ENCODE measurements around the gene PTK7.

PTK7 gene

DNA sequence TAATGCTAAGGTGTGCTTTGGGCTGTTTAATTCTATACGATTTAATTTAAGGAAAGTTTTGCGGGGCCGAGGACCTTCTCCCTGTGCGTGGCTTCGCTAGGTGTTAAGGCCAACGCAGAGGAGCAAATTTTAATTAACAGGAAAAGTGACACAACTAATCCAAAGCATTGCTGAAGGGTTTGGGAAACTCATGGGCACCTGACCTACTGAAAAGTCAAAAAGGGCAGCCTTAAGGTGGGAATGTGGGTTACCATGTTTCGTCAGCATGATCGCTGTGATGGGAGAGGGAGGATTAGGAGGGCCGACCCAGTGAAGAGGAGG, 105.5 kb downstream of the PTK7 start:
- no peak for DNase-seq

DNA sequence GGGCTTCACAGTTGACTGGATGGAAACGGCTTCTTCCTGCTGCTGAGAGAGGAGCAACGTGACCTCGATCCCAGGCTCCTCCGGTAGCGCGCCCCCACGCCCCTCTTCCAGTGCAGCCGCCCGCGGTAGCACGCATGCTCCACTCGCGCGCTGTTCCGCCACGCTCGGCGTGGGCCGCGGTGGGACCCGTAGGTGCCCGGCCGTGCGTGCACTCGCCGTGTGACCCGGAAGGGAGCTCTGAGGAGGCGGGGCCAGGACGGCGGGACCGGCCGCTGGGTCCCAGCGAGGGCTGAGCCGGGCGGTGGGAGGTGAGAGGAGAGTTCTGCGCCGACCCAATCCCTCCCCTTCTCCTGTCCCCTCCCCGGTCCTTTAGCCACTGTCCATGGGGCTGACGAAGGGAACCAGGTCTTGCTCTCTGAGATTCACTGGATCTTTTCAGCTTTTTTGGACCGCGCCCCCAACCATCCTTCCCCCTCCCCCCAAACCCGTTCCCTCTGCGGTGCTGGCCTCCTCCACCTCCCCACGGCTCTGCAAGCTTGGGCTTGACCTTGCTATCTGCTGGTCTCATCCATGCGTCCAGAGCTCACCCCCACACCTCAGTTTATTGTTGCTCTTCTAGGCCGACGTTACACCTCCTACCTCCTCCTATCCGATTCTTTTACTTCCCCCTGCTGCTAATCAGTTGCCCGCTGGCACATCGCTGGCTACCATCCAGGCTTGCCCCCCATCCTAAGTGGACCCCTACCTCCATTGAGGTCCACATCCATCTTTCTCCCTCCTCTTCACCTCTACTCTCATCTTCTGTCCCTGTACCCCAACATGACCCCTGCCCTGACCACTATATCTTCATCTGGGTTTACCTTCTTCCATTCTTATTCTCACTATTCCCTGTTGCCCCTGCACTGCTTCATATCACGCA, 106.1 kb downstream of the PTK7 start, which contains the start of gene CUL9:
Gene CUL9, plus strand, starts transcription at position 255 of the 919 bp plus-strand sequence. CDS start 2,115 bp downstream, outside the sequence.
- peak in 1 of 2 experiments; percentile 71 for DNase-seq

DNA sequence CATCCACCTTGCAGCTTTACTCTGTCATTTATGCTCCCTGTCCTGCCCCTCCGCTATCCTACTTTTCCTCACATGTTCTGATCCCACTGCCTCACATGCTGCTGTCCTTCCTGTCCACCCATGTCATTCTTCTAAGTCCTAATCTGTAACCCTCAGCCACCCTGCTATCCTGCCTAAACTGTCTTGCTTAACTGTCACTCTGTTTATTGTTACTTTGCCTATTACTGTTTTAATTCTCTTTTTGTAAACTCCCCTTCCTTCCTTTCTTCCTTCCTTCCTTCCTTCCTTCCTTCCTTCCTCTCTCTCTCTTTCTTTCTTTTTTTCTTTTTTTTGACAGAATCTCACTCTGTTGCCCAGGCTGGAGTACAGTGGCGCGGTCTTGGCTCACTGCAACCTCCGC, 107.3 kb downstream of the PTK7 start:
- DNase-seq: no peak

DNA sequence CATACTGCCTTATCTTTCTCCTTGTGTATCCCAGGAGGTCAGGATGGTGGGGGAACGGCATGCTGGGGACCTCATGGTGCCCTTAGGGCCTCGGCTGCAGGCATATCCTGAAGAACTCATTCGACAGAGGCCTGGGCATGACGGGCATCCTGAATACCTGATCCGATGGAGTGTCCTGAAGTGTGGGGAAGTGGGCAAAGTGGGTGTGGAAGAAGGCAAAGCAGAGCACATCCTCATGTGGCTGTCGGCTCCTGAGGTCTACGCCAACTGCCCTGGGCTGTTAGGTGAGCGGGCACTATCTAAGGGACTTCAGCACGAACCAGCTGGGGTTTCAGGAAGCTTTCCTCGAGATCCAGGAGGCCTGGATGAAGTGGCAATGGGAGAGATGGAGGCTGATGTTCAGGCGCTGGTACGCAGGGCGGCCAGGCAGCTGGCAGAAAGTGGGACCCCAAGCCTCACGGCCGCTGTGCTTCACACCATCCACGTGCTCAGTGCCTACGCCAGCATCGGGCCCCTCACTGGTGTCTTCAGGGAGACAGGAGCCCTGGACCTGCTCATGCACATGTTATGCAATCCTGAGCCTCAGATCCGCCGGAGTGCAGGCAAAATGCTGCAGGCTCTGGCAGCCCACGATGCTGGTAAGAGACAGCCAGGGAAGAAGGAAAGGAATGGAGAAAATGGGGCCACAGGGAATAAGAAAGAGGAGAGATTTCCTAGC, 108.3 kb downstream of the PTK7 start:
- no peak for DNase-seq

DNA sequence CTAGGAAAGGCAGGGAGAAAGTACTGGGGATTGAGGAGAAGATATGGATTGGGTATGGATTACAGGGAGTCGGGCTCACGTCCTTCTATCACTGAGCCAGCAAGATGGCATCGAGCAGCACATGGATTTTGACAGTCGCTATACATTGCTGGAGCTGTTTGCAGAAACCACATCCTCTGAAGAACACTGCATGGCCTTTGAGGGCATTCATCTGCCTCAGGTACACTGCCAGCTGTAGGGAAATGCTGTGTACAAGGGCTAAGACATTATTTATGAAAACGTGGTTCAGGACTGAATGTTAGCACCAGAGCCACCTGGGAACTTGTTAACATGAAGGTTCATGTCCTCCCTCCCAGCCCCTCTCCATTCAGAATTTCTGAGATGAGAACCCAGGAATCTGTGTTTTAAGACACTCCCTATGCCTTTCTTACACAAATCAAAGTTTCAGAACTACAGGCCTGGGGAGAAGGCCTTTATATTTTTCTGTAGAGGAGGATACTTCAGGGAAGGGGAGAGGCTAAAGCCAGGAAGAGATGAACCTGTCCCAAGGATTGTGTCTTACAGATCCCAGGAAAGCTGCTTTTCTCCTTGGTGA, 109.4 kb downstream of the PTK7 start:
- no peak for DNase-seq

DNA sequence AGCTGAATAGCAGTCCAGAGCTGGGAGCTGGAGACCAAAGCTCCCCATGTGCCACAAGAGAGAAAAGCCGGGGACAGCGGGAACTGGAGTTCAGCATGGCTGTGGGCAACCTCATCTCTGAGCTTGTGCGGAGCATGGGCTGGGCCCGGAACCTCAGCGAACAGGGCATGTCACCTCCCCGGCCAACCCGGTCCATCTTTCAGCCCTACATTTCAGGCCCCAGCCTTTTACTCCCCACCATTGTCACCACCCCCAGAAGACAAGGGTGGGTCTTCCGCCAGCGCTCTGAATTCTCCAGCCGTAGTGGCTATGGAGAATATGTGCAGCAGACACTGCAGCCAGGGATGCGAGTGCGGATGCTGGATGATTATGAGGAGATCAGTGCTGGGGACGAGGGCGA, 109.9 kb downstream of the PTK7 start:
- DNase-seq: no peak

DNA sequence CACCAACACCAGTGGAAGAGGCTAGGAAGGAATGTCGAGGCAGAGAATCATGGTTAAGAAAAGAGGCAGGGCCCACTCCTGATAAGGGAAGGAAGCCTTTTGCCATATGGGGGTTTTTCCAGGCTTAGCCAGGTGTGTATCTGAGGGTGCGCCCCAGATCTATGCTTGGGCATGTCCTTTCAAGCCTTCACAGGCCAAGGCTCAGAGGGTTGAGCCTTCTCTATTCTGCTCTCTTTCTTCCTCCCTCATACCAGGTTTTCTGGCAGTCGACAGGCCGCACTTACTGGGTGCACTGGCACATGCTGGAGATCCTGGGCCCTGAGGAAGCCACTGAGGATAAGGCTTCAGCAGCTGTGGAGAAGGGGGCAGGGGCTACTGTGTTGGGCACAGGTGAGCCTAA, 110.6 kb downstream of the PTK7 start:
- no peak for DNase-seq

DNA sequence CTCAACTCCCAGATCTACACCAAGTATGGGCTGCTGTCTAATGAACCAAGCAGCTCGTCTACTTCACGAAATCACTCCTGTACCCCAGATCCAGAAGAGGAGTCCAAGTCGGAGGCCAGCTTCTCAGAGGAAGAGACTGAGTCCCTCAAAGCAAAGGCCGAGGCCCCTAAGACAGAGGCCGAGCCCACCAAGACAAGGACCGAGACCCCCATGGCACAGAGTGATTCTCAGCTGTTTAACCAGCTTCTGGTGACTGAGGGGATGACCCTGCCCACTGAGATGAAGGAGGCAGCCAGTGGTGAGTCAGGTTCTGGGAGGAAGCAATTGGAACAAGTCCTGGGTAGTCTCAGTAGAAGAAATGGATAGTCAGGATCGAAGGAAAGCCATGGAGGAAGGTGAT, 111.7 kb downstream of the PTK7 start:
- no peak for DNase-seq

DNA sequence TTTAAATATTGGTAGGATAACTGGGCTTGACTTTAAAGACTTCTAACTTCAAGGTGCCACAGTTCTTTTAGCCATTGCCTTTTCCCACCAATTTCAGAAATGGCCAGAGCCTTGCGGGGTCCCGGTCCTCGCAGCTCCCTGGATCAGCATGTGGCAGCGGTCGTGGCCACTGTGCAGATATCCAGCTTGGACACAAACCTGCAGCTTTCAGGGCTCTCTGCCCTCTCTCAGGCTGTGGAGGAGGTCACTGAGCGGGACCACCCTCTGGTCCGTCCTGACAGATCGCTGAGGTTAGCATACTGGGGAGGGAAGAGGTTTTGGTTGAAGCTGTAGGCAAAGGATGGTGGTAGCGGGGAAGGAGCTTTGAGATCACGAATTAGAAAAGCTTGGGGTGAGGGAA, 112.3 kb downstream of the PTK7 start:
- DNase-seq: no peak

DNA sequence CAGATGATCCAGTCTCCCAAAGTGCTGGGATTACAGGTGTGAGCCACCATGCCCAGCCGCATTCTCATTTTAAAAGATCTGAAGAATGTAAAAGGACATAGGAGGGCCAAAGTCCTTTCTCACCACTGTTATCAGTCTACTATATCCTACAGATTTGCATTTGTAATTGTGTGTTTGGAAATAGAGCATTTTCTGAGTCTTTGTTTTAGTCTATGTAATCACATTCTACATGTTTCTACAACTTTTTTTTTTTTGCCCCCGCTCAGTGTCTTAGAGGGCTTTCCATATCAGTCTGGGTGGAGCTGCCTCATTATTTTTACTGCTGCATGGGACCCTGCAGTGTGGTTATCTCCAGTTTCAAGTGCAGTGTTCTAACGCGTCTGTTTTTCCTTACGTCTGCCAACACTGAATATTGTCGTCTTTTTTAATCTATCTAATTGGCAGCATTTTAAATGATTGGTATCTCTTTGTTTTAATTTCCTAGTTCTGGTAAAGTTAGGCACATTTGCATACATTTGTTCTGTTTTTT, 113.7 kb downstream of the PTK7 start:
- no peak for DNase-seq

DNA sequence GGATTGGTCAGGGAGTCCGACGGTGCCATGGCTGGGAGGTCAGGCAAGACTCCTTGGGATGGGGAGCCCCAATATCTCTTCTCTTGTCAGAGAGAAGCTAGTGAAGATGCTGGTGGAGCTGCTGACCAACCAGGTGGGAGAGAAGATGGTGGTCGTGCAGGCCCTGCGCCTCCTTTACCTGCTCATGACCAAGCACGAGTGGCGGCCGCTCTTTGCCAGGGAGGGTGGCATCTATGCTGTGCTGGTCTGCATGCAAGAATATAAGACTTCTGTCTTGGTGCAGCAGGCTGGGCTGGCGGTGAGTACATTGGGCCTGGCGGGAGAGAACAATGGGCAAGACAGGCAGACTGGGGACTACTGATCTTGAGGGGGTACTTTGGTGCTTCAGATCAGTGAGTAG, 116.8 kb downstream of the PTK7 start:
- no peak for DNase-seq

DNA sequence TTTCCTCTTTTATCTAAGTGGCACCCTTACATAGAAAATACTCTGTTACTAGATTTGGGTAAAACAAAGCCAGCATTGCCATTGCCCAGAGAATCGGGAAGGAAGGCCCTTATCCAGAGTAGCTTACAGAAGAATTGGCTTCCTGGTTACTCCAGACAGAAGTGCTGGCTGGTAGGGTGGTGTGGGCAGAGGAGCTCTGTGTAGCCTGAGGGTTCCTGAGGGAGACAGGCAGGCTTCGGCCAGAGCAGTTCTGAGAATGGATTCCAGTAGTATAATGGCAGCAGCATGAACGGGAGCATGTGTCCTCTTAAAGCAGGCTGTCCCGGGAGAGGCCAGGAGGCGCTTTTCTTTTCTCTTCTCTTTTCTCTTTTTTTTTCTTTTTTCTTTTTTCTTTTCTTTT, 117.8 kb downstream of the PTK7 start:
- no peak for DNase-seq

DNA sequence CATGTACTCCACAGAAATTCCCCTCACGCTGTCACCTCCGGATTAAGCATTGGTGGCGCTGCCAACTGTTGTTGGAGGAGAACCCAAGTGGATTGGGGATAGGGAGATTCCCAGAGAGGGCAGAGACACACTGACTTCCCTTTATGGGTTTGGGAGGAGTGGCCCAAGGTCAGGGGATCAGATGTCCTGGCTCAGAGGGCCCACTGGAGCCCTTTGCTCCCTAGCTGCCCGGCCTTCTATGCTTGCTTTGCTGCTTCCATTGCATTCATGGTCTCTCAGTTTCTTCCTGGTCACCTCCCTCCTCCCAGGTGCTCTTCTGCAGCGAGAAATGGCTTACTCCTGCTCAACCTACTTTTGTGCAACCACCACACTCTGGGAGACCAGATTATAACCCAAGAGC, 120.2 kb downstream of the PTK7 start:
- DNase-seq: no peak

DNA sequence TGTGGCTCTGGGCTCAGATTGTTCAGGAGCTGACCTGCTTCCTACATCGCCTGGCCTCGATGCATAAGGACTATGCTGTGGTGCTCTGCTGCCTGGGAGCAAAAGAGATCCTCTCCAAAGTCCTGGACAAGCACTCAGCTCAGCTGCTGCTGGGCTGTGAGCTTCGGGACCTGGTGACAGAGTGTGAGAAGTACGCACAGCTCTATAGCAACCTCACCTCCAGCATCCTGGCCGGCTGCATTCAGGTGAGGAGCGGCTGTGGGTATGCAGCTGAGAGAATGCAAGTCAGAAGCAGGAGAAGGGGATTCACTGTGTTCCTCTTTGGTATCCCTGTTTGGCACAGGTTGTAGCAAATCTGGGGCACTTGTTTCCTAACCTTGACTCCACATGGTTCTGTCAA, 123.8 kb downstream of the PTK7 start:
- no peak for DNase-seq

DNA sequence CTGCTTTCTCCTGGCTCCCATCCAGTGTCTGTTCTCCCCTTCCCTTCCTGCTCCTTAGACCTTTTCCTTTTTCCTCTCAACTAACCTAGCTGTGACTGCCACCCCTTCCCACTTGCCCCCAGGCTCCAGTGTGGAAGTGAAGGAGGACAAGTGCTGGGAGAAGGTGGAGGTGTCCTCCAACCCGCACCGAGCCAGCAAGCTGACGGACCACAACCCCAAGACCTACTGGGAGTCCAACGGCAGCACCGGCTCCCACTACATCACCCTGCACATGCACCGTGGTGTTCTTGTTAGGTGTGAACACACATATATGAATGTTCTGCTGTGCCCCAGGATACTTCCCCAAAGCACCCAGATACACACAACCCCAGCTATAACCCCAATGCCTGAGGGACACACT, 124.4 kb downstream of the PTK7 start:
- no peak for DNase-seq

DNA sequence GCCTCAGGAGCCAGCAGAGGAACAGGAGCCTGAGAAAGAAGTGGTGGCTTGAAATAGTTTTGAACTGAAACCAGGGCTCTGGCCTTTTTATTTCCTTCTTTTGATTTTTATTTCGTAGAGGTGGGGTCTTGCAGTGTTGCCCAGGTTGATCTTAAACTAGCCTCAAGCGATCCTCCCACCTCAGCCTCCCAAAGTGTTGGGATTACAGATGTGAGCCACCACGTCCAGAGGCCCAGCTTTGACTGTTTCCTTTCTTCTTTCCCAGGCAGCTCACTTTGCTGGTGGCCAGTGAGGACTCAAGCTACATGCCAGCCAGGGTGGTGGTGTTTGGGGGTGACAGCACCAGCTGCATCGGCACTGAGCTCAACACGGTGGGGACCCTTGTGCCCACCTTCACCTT, 126.3 kb downstream of the PTK7 start:
- no peak for DNase-seq

DNA sequence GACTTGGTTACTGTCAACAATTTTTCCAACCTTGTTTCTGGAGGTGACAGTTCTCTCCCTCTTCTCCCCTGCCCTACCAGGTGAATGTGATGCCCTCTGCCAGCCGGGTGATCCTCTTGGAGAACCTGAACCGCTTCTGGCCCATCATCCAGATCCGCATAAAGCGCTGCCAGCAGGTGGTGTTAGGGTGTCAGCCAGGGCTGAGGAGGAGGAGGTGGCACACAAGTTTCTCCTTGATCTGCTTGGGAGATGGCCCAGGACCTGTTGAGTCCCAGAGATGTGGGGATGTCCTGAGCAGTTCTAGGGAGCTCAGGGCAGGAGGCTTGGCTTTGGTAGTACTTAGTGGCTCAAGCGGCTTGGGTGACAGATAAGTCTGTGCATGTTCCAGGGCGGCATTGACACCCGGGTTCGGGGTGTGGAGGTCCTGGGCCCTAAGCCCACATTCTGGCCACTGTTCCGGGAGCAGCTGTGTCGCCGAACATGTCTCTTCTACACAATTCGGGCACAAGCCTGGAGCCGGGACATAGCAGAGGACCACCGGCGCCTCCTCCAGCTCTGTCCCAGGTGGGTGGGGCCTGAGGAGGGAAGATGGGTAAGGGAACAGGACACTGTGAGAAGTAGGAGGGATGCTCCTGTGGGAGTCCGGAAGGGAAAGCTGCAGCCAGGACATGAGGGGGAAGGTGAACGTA, 127.1 kb downstream of the PTK7 start:
- no peak for DNase-seq

DNA sequence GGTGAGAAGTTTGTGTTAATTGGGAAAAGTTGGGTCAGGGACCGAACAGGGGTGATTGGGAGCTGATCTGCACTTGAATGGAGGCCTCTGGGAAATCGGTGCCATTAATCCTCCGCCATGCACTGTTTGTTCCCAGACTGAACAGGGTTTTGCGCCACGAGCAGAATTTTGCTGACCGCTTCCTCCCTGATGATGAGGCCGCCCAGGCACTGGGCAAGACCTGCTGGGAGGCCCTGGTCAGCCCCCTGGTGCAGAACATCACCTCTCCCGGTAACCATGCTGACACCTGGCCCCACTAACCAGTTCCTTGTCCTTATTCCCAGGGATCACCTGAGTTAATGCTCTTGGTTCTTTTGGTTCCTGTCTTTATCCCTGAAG, 127.6 kb downstream of the PTK7 start:
- no peak for DNase-seq

DNA sequence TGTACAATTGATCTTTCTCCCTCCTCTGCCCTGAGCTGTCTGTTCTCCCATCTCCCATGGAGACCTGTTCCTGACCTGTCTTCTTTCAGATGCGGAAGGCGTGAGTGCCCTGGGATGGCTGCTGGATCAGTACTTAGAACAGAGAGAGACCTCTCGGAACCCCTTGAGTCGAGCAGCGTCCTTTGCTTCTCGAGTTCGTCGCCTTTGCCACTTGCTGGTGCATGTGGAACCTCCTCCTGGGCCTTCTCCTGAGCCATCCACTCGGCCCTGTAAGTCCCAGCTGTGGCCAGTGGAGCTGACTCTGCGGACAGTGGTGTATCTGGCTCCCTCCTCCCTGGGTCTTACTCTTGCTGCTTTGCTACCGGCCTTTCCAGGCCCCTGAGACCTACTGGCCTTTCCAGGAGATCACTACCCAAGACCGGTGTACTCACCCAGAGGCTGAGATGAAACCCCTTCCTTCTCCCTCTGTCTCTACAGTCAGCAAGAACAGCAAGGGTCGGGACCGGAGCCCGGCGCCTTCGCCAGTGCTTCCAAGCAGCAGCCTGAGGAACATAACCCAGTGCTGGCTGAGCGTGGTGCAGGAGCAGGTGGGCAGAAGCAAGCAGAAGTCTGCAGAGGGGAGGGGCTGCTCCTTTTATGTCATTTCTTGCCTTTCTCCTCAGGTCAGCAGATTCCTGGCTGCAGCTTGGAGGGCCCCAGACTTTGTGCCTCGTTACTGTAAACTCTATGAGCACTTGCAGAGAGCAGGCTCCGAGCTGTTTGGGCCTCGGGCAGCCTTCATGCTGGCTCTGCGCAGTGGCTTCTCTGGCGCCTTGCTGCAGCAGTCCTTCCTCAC, 128.4 kb downstream of the PTK7 start:
- DNase-seq: no peak

DNA sequence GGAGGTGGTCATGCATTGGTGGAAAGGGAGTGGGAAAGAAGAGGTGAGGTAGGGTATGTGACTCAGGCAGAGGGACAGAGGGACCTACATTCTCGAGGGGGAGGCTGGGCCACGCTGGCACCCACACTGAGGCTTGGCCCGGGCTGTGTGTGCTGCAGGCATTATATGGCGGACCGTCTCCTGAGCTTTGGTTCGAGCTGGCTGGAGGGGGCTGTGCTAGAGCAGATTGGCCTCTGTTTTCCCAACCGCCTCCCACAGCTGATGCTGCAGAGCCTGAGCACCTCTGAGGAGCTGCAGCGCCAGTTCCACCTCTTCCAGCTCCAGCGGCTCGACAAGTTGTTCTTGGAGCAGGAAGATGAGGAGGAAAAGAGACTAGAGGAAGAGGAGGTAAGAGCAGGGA, 129.7 kb downstream of the PTK7 start:
- DNase-seq: no peak

DNA sequence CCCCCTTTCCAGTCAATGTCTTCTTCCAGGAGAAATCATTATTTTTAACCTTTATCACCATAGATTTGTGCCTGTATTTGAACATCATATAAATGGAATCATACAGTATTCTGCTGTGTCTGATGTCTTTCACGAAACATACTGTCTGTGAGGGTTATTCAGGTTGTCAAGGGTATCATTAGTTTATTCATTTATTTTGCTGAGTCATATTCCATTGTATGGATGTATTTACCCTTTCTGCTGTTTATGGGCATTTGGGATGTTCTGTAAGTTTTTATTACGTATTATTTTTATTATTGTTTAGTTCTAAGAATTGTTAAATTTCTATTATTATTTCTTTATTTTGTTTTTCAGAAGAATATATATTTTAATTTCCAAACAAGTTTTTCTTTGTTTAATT, 131.2 kb downstream of the PTK7 start:
- DNase-seq: no peak
